Liver (tissue), 9 donors: ENCODE results near the gene SPART. TPM values are rescaled to one million over a fixed set of nuclear protein-coding genes. Genes with fewer than 3 reads are reported as not detected.
"Not testable (repeated sequence)": the region's sequence is repeated elsewhere in the genome, so short reads cannot be mapped to it uniquely, and the experiment has no call there.

ENCODE experiments used
- DNase-seq: peaks from one replicate; pipeline ENCODE4 v3.0.0-alpha.2; 2017; ENCODE audit warnings: low spot score
- H3K27ac ChIP-seq, 2 donors: one replicate each; pipeline ENCODE4 v1.7.0; 2013; ENCODE audit warnings: inconsistent platforms in 2 of 2, low read length in 2 of 2, control low read depth in 1 of 2, low read depth in 1 of 2, mild to moderate bottlenecking in 1 of 2
- H3K27me3 ChIP-seq, 4 donors: one replicate each; pipeline versions ENCODE4 v1.6.1 to v1.7.0; 2013; ENCODE audit warnings: low read length in 3 of 4, inconsistent platforms in 1 of 4, mild to moderate bottlenecking in 1 of 4, moderate library complexity in 1 of 4; ENCODE audit not compliant: control insufficient read depth in 4 of 4, insufficient read depth in 4 of 4
- H3K36me3 ChIP-seq, 4 donors: one replicate each; pipeline versions ENCODE4 v1.6.1 to v1.7.0; 2013; ENCODE audit warnings: low read length in 3 of 4, mild to moderate bottlenecking in 3 of 4, low read depth in 1 of 4, moderate library complexity in 1 of 4; ENCODE audit not compliant: control insufficient read depth in 4 of 4, insufficient read depth in 3 of 4
- H3K4me1 ChIP-seq, 4 donors: one replicate each; pipeline versions ENCODE4 v1.6.1 to v1.7.0; 2013; ENCODE audit warnings: low read length in 3 of 4, mild to moderate bottlenecking in 3 of 4, moderate library complexity in 1 of 4; ENCODE audit not compliant: control insufficient read depth in 4 of 4, insufficient read depth in 4 of 4
- H3K4me3 ChIP-seq, 3 donors: one replicate each; pipeline versions ENCODE4 v1.6.1 to v1.7.0; 2013; ENCODE audit warnings: low read length in 3 of 3, control low read depth in 1 of 3, low read depth in 1 of 3, mild to moderate bottlenecking in 1 of 3
- H3K9ac ChIP-seq, 2 donors: one replicate each; pipeline ENCODE4 v1.7.0; 2013; ENCODE audit warnings: low read length in 2 of 2, mild to moderate bottlenecking in 2 of 2, moderate library complexity in 2 of 2, control low read depth in 1 of 2, low read depth in 1 of 2
- H3K9me3 ChIP-seq, 4 donors: one replicate each; pipeline versions ENCODE4 v1.6.1 to v1.7.0; 2013; ENCODE audit warnings: low read length in 3 of 4; ENCODE audit not compliant: control insufficient read depth in 4 of 4
- CTCF ChIP-seq: fragments of 150-350 bp; IDR thresholded peaks from 2 replicates; pipeline ENCODE4 v1.5.1; 2017; ENCODE audit warnings: improper control_type of control experiment, low read depth, low read length; ENCODE audit not compliant: missing input control
- FOXA1 ChIP-seq: IDR thresholded peaks from 2 replicates; pipeline ENCODE4 v1.6.1; 2016; ENCODE audit warnings: antibody characterized with exemption
- FOXA2 ChIP-seq: IDR thresholded peaks from 2 replicates; pipeline ENCODE4 v1.6.1; 2016; ENCODE audit warnings: antibody characterized with exemption
- GABPA ChIP-seq, 2 donors: IDR thresholded peaks in 1 of 2; conservative IDR thresholded peaks in 1 of 2; 2 replicates each; pipeline ENCODE4 v1.6.1; 2016; ENCODE audit warnings: antibody characterized with exemption in 2 of 2, mild to moderate bottlenecking in 1 of 2, moderate library complexity in 1 of 2
- HNF4A ChIP-seq, 2 donors: conservative IDR thresholded peaks; 2 replicates each; pipeline ENCODE4 v1.6.1; 2016; ENCODE audit warnings: antibody characterized with exemption in 2 of 2, mild to moderate bottlenecking in 2 of 2
- HNF4G ChIP-seq: IDR thresholded peaks from 2 replicates; pipeline ENCODE4 v1.6.1; 2016; ENCODE audit warnings: antibody characterized with exemption
- JUND ChIP-seq, 2 donors: IDR thresholded peaks; 2 replicates each; pipeline ENCODE4 v1.6.1; 2016; ENCODE audit warnings: antibody characterized with exemption in 2 of 2
- NR2F2 ChIP-seq: IDR thresholded peaks from 2 replicates; pipeline ENCODE4 v1.6.1; 2016; ENCODE audit warnings: antibody characterized with exemption
- RAD21 ChIP-seq, 2 donors: IDR thresholded peaks; 2 replicates each; pipeline ENCODE4 v1.6.1; 2016; ENCODE audit warnings: antibody characterized with exemption in 2 of 2, mild to moderate bottlenecking in 2 of 2
- RXRA ChIP-seq, 2 donors: IDR thresholded peaks; 2 replicates each; pipeline ENCODE4 v1.6.1; 2017 to 2018; ENCODE audit warnings: antibody characterized with exemption in 2 of 2, mild to moderate bottlenecking in 1 of 2
- TAF1 ChIP-seq: conservative IDR thresholded peaks from 2 replicates; pipeline ENCODE4 v1.6.1; 2016; ENCODE audit warnings: antibody characterized with exemption, mild to moderate bottlenecking
- WGBS: extraction: QIAGEN DNeasy Blood & Tissue Kit; methylation state at CpG from one replicate; pipeline ENCODE4 v1.1.7; 2013; 5-methylcytosine and 5-hydroxymethylcytosine counted together
- polyA plus RNA-seq, 2 donors: library from polyadenylated mRNA; stranded (reverse) in 1 of 2; unstranded in 1 of 2; fragments of 200-250 nt in 1 of 2; fragments of >200 nt in 1 of 2; fragmentation: Nextera tagmentation in 1 of 2; extraction: Ambion mirVana in 1 of 2; gene quantifications; one replicate each; pipeline versions ENCODE4 v1.2.1 to v1.2.3, GENCODE V29; 2013 to 2015
- total RNA-seq, 2 donors: library from RNA; depleted of rRNA; stranded (reverse); fragments of >200 nt; gene quantifications; one replicate each; pipeline ENCODE4 v1.2.3, GENCODE V29; 2014
- TF ChIP-seq, protein P1 (sequence below): IDR thresholded peaks from 2 replicates; pipeline ENCODE4 v1.6.1; 2016; ENCODE audit warnings: antibody characterized with exemption
- donor health status: healthy.
- donor health status: healthy.
- donor health status: healthy.
- donor health status: healthy.
- donor health status: healthy.

SPART gene
- total and polyA plus RNA-seq, 4 donors = 6.9 to 15.3 (median 11.0) TPM

DNA sequence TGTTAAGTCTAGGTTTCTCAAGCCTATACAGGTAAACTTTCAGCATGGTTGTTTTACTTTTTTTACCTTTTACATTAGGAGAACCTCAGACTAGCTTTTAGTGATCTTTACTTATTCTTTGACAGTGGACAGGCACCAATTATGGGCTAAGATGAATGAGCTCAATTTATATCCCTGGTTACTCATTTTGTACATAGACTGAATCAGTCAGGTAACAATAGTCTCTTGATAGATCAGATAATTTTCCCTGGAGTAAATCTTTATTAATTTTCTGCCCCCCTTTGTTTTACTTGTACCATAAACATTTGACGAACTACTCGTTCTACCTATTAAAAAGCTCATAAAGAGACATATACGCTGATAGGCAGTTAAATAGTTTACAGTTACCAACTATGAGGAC, 22.8 kb downstream of the SPART start (continued):
- TF ChIP-seq NR2F2 = no peak
- TF ChIP-seq FOXA1 = no peak
- TF ChIP-seq GABPA (IDR thresholded peaks at IDR 0.05 in 1 of 2, conservative IDR thresholded peaks at IDR 0.05 in 1 of 2) = no peak
- TF ChIP-seq RAD21 (IDR thresholded peaks at IDR 0.05) = no peak
- TF ChIP-seq CTCF = no peak
- TF ChIP-seq, protein P1, sequence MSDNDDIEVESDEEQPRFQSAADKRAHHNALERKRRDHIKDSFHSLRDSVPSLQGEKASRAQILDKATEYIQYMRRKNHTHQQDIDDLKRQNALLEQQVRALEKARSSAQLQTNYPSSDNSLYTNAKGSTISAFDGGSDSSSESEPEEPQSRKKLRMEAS = no peak

DNA sequence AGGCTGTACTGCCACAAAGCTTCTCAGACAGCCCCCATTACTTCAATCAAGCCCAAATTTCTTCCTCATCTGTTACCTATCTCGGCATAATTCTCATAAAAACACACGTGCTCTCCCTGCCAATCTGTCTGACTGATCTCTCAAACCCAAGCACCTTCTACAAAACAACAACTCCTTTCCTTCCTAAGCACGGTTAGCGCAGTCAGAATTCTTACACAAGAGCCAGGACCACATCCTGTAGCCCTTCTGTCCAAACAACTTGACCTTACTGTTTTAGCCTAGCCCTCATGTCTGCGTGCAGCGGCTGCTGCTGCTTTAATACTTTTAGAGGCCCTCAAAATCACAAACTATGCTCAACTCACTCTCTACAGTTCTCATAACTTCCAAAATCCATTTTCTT, 26.4 kb downstream of the SPART start:
- H3K27ac ChIP-seq, H3K4me3 ChIP-seq, H3K9me3 ChIP-seq, H3K4me1 ChIP-seq, H3K9ac ChIP-seq, DNase-seq, H3K27me3 ChIP-seq: not testable (repeated sequence)
- H3K36me3 ChIP-seq = peaks cover 0 to 13% (median 7%) of the 10 kb centered on the region in 4 donors
- 70% methylated on average over 6 of the region's 6 CpGs for WGBS

GRCh38 chr13:36313047-36313969, 32.9 kb downstream of the SPART start:
- DNase-seq = no peak
- no peak overlapping the region for H3K9ac ChIP-seq
- no peaks in the 10 kb centered on the region for H3K4me1 ChIP-seq
- no peak overlapping the region for H3K4me3 ChIP-seq
- TF ChIP-seq TAF1 (no peak), GABPA (IDR thresholded peaks at IDR 0.05 in 1 of 2, conservative IDR thresholded peaks at IDR 0.05 in 1 of 2) (no peak), RAD21 (IDR thresholded peaks at IDR 0.05) (no peak), JUND (IDR thresholded peaks at IDR 0.05) (no peak), FOXA1 (no peak), HNF4G (no peak)
- 79% methylated on average over 3 of the region's 3 CpGs for WGBS
- peaks cover 0 to 35% (median 16%) of the 10 kb centered on the region in 4 donors for H3K36me3 ChIP-seq
- no peaks in the 10 kb centered on the region for H3K27me3 ChIP-seq
- no peak overlapping the region for H3K27ac ChIP-seq
- no peaks in the 10 kb centered on the region for H3K9me3 ChIP-seq

DNA sequence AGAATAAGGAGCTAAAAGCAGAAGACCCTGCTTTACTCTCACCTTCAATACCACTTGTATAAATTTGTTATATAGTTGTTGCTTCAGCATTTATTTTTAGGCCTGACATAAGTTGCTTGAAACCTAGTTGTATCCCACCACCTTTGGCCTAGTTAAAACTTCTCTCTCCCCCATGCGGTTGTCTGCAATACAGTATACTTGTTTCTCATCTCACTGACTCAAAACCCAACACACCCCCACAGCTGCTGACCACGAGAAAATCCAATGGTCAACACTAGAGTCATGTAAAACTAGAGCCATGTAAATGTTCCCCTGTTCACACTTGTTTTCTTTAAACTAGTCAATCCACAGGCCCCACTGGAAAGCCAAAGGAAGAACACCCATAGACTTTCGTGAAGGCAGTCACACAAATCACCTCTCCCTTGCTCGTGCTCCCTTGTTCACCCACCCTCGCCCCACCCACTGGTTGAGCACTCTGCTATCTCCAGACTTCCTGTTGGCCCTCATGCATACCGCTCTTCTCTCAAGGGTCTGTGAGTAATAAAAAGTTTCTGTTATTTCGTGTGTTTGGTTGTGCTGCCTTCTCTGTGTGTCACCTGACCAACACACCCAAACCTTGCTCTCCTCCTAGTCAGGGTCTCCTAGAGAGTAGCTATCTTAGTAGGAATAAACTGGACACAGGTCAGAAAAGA, 35.6 kb downstream of the SPART start:
- Histone ChIP-seq H3K4me1 (no peaks in the 10 kb centered on the region), H3K27me3 (no peaks in the 10 kb centered on the region), H3K9me3 (no peaks in the 10 kb centered on the region), H3K9ac (no peak overlapping the region), H3K4me3 (no peak overlapping the region), H3K36me3 (peaks cover 0 to 35% (median 16%) of the 10 kb centered on the region in 4 donors), H3K27ac (no peak overlapping the region)
- TF ChIP-seq RXRA (IDR thresholded peaks at IDR 0.05) (no peak), HNF4G (no peak), HNF4A (conservative IDR thresholded peaks at IDR 0.05) (no peak), TAF1 (no peak), JUND (IDR thresholded peaks at IDR 0.05) (no peak), CTCF (no peak), FOXA2 (no peak), GABPA (IDR thresholded peaks at IDR 0.05 in 1 of 2, conservative IDR thresholded peaks at IDR 0.05 in 1 of 2) (no peak)
- TF ChIP-seq, protein P1 = no peak
- DNase-seq = no peak
- WGBS = 92% methylated on average over 7 of the region's 7 CpGs
